HG02840 (cell line): ENCODE data around the gene PSMC3.

Source experiments
- ATAC-seq: cut with Tn5 transposase; IDR thresholded peaks from one replicate; pipeline ENCODE4 v1.9.1; 2021; ENCODE audit warnings: mild to moderate bottlenecking, moderate library complexity, moderate number of reproducible peaks; ENCODE audit not compliant: unreplicated experiment, low FRiP score

PSMC3 gene

GRCh38 chr11:47395223-47396048 lies 30.8 kb downstream of the PSMC3 start:
- ATAC-seq: no peak

- ATAC-seq: no peak
Measured at GRCh38 chr11:47394322-47395222, 31.7 kb downstream of the PSMC3 start.

- no peak for ATAC-seq
Measured at GRCh38 chr11:47394050-47394321, 32.3 kb downstream of the PSMC3 start.

- no peak for ATAC-seq
Measured at GRCh38 chr11:47393163-47394049, 32.8 kb downstream of the PSMC3 start.

- ATAC-seq: no peak
Measured at GRCh38 chr11:47392546-47393162, 33.6 kb downstream of the PSMC3 start.

- no peak for ATAC-seq
Measured at GRCh38 chr11:47391711-47392432, 34.4 kb downstream of the PSMC3 start.

GRCh38 chr11:47391077-47391583 lies 35.1 kb downstream of the PSMC3 start:
- no peak for ATAC-seq

- no peak for ATAC-seq
Measured at GRCh38 chr11:47390422-47390760, 35.8 kb downstream of the PSMC3 start.

GRCh38 chr11:47389577-47390421 lies 36.4 kb downstream of the PSMC3 start:
- ATAC-seq: no peak

- no peak for ATAC-seq
Measured at GRCh38 chr11:47388697-47389576, 37.3 kb downstream of the PSMC3 start.

GRCh38 chr11:47387944-47388696 lies 38.1 kb downstream of the PSMC3 start:
- ATAC-seq: no peak

GRCh38 chr11:47384498-47384897 lies 41.7 kb downstream of the PSMC3 start:
- no peak for ATAC-seq

- ATAC-seq: no peak
Measured at GRCh38 chr11:47383071-47383470, 43.2 kb downstream of the PSMC3 start.

GRCh38 chr11:47380078-47380477 lies 46.2 kb downstream of the PSMC3 start:
- no peak for ATAC-seq

GRCh38 chr11:47379317-47379716 lies 46.9 kb downstream of the PSMC3 start:
- no peak for ATAC-seq

GRCh38 chr11:47378836-47379170 lies 47.4 kb downstream of the PSMC3 start:
- no peak for ATAC-seq
